GM19239 (cell line): ENCODE data around the gene MTREX.

Source experiments
- DNase-seq: peaks from one replicate; pipeline ENCODE4 v3.0.0; 2011; ENCODE audit warnings: low spot score; ENCODE audit not compliant: insufficient read length
- FAIRE-seq: peaks from 2 replicates; lab custom pipeline; 2011; peaks lifted over from hg19 to GRCh38; lab: Jason Lieb, UNC

MTREX gene

GRCh38 chr5:55418994-55419968 is 111.5 kb downstream of the MTREX start:
- DNase-seq (no peak), FAIRE-seq (no peak)

GRCh38 chr5:55421074-55421529 is 113.3 kb downstream of the MTREX start:
- FAIRE-seq: peak; percentile 89

GRCh38 chr5:55426455-55426854 is 118.7 kb downstream of the MTREX start:
- DNase-seq (no peak), FAIRE-seq (no peak)

More at GRCh38 chr5:55421074-55421529, 113.3 kb downstream of the MTREX start:
- peak; percentile 25 for DNase-seq

GRCh38 chr5:55427157-55427556 is 119.4 kb downstream of the MTREX start:
- FAIRE-seq (no peak), DNase-seq (no peak)

- DNase-seq: no peak
- FAIRE-seq: no peak
These were observed 121.4 kb downstream of the MTREX start for GRCh38 chr5:55429221-55429612.

- no peak for FAIRE-seq
- DNase-seq: no peak
These were observed 121.9 kb downstream of the MTREX start for GRCh38 chr5:55429613-55430253.

- DNase-seq: no peak
- no peak for FAIRE-seq
These were observed 124.8 kb downstream of the MTREX start for GRCh38 chr5:55432549-55432948.

GRCh38 chr5:55437452-55437851 is 129.7 kb downstream of the MTREX start:
- DNase-seq: no peak
- FAIRE-seq: no peak

- DNase-seq (no peak), FAIRE-seq (no peak)
These were observed 130.0 kb downstream of the MTREX start for GRCh38 chr5:55437859-55438206.

GRCh38 chr5:55438998-55439397 is 131.2 kb downstream of the MTREX start:
- DNase-seq (no peak), FAIRE-seq (no peak)

GRCh38 chr5:55440188-55440646 is 132.4 kb downstream of the MTREX start:
- DNase-seq (no peak), FAIRE-seq (no peak)

- FAIRE-seq: no peak
These were observed 133.4 kb downstream of the MTREX start for GRCh38 chr5:55441107-55441771.

GRCh38 chr5:55441954-55442353 is 134.2 kb downstream of the MTREX start:
- no peak for FAIRE-seq

More at GRCh38 chr5:55441107-55441771, 133.4 kb downstream of the MTREX start:
- DNase-seq: no peak

GRCh38 chr5:55445791-55446190 is 138.0 kb downstream of the MTREX start:
- FAIRE-seq: no peak
- DNase-seq: no peak

More at GRCh38 chr5:55441954-55442353, 134.2 kb downstream of the MTREX start:
- no peak for DNase-seq

GRCh38 chr5:55446640-55447351 is 139.0 kb downstream of the MTREX start:
- no peak for DNase-seq
- no peak for FAIRE-seq

- DNase-seq: no peak
- FAIRE-seq: no peak
These were observed 142.4 kb downstream of the MTREX start for GRCh38 chr5:55450050-55450765.

- no peak for FAIRE-seq
These were observed 144.2 kb downstream of the MTREX start for GRCh38 chr5:55451976-55452375.

GRCh38 chr5:55453211-55453610 is 145.4 kb downstream of the MTREX start:
- FAIRE-seq: no peak

More at GRCh38 chr5:55451976-55452375, 144.2 kb downstream of the MTREX start:
- no peak for DNase-seq

GRCh38 chr5:55454282-55454681 is 146.5 kb downstream of the MTREX start:
- DNase-seq (no peak), FAIRE-seq (no peak)

More at GRCh38 chr5:55453211-55453610, 145.4 kb downstream of the MTREX start:
- no peak for DNase-seq
